ENCODE measurements around the gene TRPM1. TPM values are rescaled to one million over a fixed set of nuclear protein-coding genes. Genes with fewer than 3 reads are reported as not detected.

TRPM1 gene
- total RNA-seq, 2 donors from 2014 or later: not detected

DNA sequence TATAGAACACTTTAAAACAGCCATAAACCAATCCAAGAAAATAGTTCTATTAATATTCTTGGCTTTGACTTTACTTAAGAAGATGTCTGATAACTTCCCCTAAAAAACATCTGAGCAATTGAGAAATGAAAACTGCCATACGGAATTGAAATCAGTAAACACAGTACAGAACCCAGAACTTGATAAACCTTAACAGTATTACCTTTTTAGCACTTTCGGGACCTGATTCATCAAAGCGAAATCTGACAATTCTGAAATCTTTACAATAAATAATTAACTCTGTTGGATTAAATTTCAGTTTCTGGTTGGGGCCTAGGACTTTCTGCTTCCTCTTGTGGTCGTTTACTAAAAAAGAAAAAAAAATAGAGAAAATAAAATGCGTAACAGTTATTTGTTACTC is 127.4 kb downstream of the TRPM1 start:
- Histone ChIP-seq H3K27ac (ENCODE audit: low read depth, low read length) (no peak overlapping the region), H3K27me3 (ENCODE audit: control insufficient read depth, insufficient read depth, low read length, poor library complexity, severe bottlenecking) (no peaks in the 10 kb centered on the region), H3K9me3 (ENCODE audit: control insufficient read depth, low read length) (no peaks in the 10 kb centered on the region), H3K9ac (ENCODE audit: extremely low read depth, low read length, poor library complexity, severe bottlenecking) (no peak overlapping the region), H3K4me3 (ENCODE audit: low read length) (no peak overlapping the region), H3K4me1 (ENCODE audit: control insufficient read depth, insufficient read depth, low read length) (no peaks in the 10 kb centered on the region), H3K36me3 (ENCODE audit: control insufficient read depth, insufficient read depth, low read length) (peaks cover 38% of the 10 kb centered on the region)
- no peak for DNase-seq
- TF ChIP-seq, protein P1, sequence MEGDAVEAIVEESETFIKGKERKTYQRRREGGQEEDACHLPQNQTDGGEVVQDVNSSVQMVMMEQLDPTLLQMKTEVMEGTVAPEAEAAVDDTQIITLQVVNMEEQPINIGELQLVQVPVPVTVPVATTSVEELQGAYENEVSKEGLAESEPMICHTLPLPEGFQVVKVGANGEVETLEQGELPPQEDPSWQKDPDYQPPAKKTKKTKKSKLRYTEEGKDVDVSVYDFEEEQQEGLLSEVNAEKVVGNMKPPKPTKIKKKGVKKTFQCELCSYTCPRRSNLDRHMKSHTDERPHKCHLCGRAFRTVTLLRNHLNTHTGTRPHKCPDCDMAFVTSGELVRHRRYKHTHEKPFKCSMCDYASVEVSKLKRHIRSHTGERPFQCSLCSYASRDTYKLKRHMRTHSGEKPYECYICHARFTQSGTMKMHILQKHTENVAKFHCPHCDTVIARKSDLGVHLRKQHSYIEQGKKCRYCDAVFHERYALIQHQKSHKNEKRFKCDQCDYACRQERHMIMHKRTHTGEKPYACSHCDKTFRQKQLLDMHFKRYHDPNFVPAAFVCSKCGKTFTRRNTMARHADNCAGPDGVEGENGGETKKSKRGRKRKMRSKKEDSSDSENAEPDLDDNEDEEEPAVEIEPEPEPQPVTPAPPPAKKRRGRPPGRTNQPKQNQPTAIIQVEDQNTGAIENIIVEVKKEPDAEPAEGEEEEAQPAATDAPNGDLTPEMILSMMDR (conservative IDR thresholded peaks at IDR 0.05): no peak
- H3K36me3 Mint-ChIP-seq (ENCODE audit: low read depth): peaks cover 28% of the 10 kb centered on the region
- H3K4me3 Mint-ChIP-seq: no peak overlapping the region
- H3K27me3 Mint-ChIP-seq (ENCODE audit: insufficient read depth): no peaks in the 10 kb centered on the region
- 83 to 100% methylated on average over 1 to 4 of the region's 5 CpGs for WGBS, 2 experiments (ENCODE audit: insufficient coverage in 1 of 2, insufficient read length in 1 of 2)
- H3K9me3 Mint-ChIP-seq: no peaks in the 10 kb centered on the region
- H3K27ac Mint-ChIP-seq: no peak overlapping the region
- peaks cover 3% of the 10 kb centered on the region for H3K4me1 Mint-ChIP-seq

GRCh38 chr15:30973379-30973778 is 128.1 kb downstream of the TRPM1 start:
- TF ChIP-seq, protein P1 (conservative IDR thresholded peaks at IDR 0.05): no peak
- Histone ChIP-seq H3K4me1 (ENCODE audit: control insufficient read depth, insufficient read depth, low read length) (no peaks in the 10 kb centered on the region), H3K36me3 (ENCODE audit: control insufficient read depth, insufficient read depth, low read length) (peaks cover 38% of the 10 kb centered on the region), H3K9me3 (ENCODE audit: control insufficient read depth, low read length) (no peaks in the 10 kb centered on the region), H3K4me3 (ENCODE audit: low read length) (no peak overlapping the region), H3K9ac (ENCODE audit: extremely low read depth, low read length, poor library complexity, severe bottlenecking) (no peak overlapping the region), H3K27me3 (ENCODE audit: control insufficient read depth, insufficient read depth, low read length, poor library complexity, severe bottlenecking) (no peaks in the 10 kb centered on the region), H3K27ac (ENCODE audit: low read depth, low read length) (no peak overlapping the region)
- H3K27me3 Mint-ChIP-seq (ENCODE audit: insufficient read depth): no peaks in the 10 kb centered on the region
- H3K27ac Mint-ChIP-seq: no peak overlapping the region
- no peak overlapping the region for H3K4me3 Mint-ChIP-seq
- no peaks in the 10 kb centered on the region for H3K9me3 Mint-ChIP-seq
- peaks cover 3% of the 10 kb centered on the region for H3K4me1 Mint-ChIP-seq
- WGBS, 2 experiments (ENCODE audit: insufficient coverage in 1 of 2, insufficient read length in 1 of 2): 96 to 100% methylated on average over 1 to 4 of the region's 4 CpGs
- H3K36me3 Mint-ChIP-seq (ENCODE audit: low read depth): peaks cover 28% of the 10 kb centered on the region
- DNase-seq: no peak

- TF ChIP-seq, protein P1 (conservative IDR thresholded peaks at IDR 0.05): no peak
- H3K27ac Mint-ChIP-seq: no peak overlapping the region
- no peak overlapping the region for H3K9ac ChIP-seq (ENCODE audit: extremely low read depth, low read length, poor library complexity, severe bottlenecking)
- peaks cover 28% of the 10 kb centered on the region for H3K36me3 Mint-ChIP-seq (ENCODE audit: low read depth)
- no peak overlapping the region for H3K4me3 Mint-ChIP-seq
- no peak overlapping the region for H3K4me3 ChIP-seq (ENCODE audit: low read length)
- no peak overlapping the region for H3K27ac ChIP-seq (ENCODE audit: low read depth, low read length)
- no peaks in the 10 kb centered on the region for H3K27me3 Mint-ChIP-seq (ENCODE audit: insufficient read depth)
- H3K36me3 ChIP-seq (ENCODE audit: control insufficient read depth, insufficient read depth, low read length): peaks cover 41% of the 10 kb centered on the region
- H3K4me1 ChIP-seq (ENCODE audit: control insufficient read depth, insufficient read depth, low read length): no peaks in the 10 kb centered on the region
- H3K9me3 Mint-ChIP-seq: no peaks in the 10 kb centered on the region
- no peaks in the 10 kb centered on the region for H3K27me3 ChIP-seq (ENCODE audit: control insufficient read depth, insufficient read depth, low read length, poor library complexity, severe bottlenecking)
- peaks cover 3% of the 10 kb centered on the region for H3K4me1 Mint-ChIP-seq
- no peak for DNase-seq
- 90 to 100% methylated on average over 1 to 2 of the region's 2 CpGs for WGBS, 2 experiments (ENCODE audit: insufficient coverage in 1 of 2, insufficient read length in 1 of 2)
- H3K9me3 ChIP-seq (ENCODE audit: control insufficient read depth, low read length): no peaks in the 10 kb centered on the region
Measured at GRCh38 chr15:30969724-30970123, 131.8 kb downstream of the TRPM1 start.

Data from endodermal cell (in vitro differentiated cells).